Endothelial cell (in vitro differentiated cells): ENCODE data around the gene PDE11A. TPM values are rescaled to one million over a fixed set of nuclear protein-coding genes. Genes with fewer than 3 reads are reported as not detected.

Experiments used
- DNase-seq: peaks from one replicate; pipeline ENCODE4 v3.0.0; 2021; ENCODE audit warnings: low spot score
- H3K27ac Mint-ChIP-seq: one replicate; pipeline ENCODE4 v1.8.0; 2021; ENCODE audit warnings: mixed read lengths, inconsistent platforms; ENCODE audit not compliant: unreplicated experiment
- H3K27me3 Mint-ChIP-seq: one replicate; pipeline ENCODE4 v1.8.0; 2021; ENCODE audit warnings: mild to moderate bottlenecking, moderate library complexity, mixed read lengths, inconsistent platforms; ENCODE audit not compliant: unreplicated experiment
- H3K36me3 Mint-ChIP-seq: one replicate; pipeline ENCODE4 v1.8.0; 2021; ENCODE audit warnings: mild to moderate bottlenecking, low read depth, mixed read lengths, inconsistent platforms; ENCODE audit not compliant: unreplicated experiment
- H3K4me1 Mint-ChIP-seq: one replicate; pipeline ENCODE4 v1.8.0; 2021; ENCODE audit warnings: mild to moderate bottlenecking, mixed read lengths, inconsistent platforms; ENCODE audit not compliant: unreplicated experiment
- H3K4me3 Mint-ChIP-seq: one replicate; pipeline ENCODE4 v1.8.0; 2021; ENCODE audit warnings: mild to moderate bottlenecking, mixed read lengths, inconsistent platforms; ENCODE audit not compliant: unreplicated experiment
- H3K9me3 Mint-ChIP-seq: one replicate; pipeline ENCODE4 v1.8.0; 2021; ENCODE audit warnings: mixed read lengths, inconsistent platforms; ENCODE audit not compliant: unreplicated experiment
- total RNA-seq: library from RNA; stranded (reverse); fragmentation: NEBNext Ultra II Directional; extraction: Animal tissue kit (Norgen Biotek cat#: 25700); gene quantifications from one replicate; pipeline ENCODE4 v1.2.1, GENCODE V29; 2021; ENCODE audit not compliant: unreplicated experiment
- TF ChIP-seq, protein P1 (sequence below): fragments of 200-600 bp; sonication (generic); IDR thresholded peaks from one replicate; pipeline ENCODE4 v1.5.0; 2021; ENCODE audit warnings: antibody characterized with exemption; ENCODE audit not compliant: unreplicated experiment

PDE11A gene
- total RNA-seq, 1 donor from 2014 or later = 1.7 TPM

DNA sequence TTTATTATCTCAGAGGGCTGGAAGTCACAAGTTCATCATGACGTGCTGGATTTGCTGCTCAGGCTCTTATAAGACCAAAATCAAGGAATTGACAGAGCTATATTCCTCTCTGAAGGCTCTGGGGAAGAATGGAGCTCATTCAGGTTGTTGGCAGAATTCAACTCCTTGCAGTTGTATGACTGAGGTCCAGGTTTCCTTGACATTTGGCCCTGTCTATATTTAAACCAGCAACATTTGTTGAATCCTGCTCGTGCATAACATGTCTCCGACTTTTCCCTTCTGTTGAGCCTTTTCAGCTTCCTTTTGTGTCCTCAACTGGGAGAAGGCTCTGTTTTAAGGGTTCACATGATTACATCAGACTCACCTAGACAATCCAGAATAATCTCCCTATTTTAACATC lies 203.4 kb downstream of the PDE11A start:
- no peaks in the 10 kb centered on the region for H3K9me3 Mint-ChIP-seq
- DNase-seq = no peak
- no peaks in the 10 kb centered on the region for H3K36me3 Mint-ChIP-seq
- H3K27ac Mint-ChIP-seq = no peak overlapping the region
- TF ChIP-seq, protein P1, sequence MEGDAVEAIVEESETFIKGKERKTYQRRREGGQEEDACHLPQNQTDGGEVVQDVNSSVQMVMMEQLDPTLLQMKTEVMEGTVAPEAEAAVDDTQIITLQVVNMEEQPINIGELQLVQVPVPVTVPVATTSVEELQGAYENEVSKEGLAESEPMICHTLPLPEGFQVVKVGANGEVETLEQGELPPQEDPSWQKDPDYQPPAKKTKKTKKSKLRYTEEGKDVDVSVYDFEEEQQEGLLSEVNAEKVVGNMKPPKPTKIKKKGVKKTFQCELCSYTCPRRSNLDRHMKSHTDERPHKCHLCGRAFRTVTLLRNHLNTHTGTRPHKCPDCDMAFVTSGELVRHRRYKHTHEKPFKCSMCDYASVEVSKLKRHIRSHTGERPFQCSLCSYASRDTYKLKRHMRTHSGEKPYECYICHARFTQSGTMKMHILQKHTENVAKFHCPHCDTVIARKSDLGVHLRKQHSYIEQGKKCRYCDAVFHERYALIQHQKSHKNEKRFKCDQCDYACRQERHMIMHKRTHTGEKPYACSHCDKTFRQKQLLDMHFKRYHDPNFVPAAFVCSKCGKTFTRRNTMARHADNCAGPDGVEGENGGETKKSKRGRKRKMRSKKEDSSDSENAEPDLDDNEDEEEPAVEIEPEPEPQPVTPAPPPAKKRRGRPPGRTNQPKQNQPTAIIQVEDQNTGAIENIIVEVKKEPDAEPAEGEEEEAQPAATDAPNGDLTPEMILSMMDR = no peak
- H3K4me3 Mint-ChIP-seq = no peak overlapping the region
- H3K27me3 Mint-ChIP-seq = no peaks in the 10 kb centered on the region
- no peaks in the 10 kb centered on the region for H3K4me1 Mint-ChIP-seq

DNA sequence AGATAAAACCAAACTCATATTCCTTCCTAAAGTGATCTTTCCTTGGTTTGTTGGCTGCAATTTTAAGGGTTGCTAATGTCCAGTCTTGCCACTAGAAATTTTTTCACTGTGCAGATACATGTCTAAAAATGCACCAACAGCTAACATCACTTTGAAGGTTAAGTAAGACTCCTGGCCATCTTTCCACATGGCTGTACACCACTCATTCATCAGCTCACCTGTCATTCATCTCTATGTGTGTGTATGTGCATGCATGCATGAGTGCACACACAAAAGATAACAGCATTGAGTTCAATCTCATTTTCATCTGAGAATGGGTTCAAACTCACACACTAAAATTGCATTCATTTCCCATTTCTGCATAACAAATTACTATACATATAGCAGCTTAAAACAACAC lies 203.8 kb downstream of the PDE11A start:
- no peaks in the 10 kb centered on the region for H3K36me3 Mint-ChIP-seq
- DNase-seq = no peak
- no peak overlapping the region for H3K27ac Mint-ChIP-seq
- H3K4me3 Mint-ChIP-seq = no peak overlapping the region
- TF ChIP-seq, protein P1 = no peak
- H3K4me1 Mint-ChIP-seq = no peaks in the 10 kb centered on the region
- no peaks in the 10 kb centered on the region for H3K9me3 Mint-ChIP-seq
- H3K27me3 Mint-ChIP-seq = no peaks in the 10 kb centered on the region

DNA sequence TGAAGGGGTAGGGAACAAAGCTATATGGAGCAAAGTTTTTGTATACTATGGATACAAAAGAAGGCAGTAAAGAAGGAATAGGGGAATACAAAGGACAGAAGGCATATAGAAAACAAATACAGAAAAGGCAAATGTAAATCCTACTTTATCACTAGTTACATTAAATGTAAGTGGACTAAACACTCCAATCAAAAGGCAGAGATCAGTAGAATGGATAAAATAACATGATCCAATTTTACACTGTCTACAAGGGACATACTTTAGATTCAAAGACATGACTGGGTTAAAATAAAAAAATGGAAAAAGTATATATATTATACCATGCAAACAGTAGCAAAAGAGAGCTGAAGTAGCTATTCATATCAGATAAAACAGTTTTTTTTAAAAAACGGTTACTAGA lies 215.0 kb downstream of the PDE11A start:
- H3K9me3 Mint-ChIP-seq = peaks cover 4% of the 10 kb centered on the region
- DNase-seq = no peak
- peaks cover 4% of the 10 kb centered on the region for H3K36me3 Mint-ChIP-seq
- no peaks in the 10 kb centered on the region for H3K4me1 Mint-ChIP-seq
- TF ChIP-seq, protein P1 = no peak
- no peaks in the 10 kb centered on the region for H3K27me3 Mint-ChIP-seq
- no peak overlapping the region for H3K4me3 Mint-ChIP-seq
- H3K27ac Mint-ChIP-seq = no peak overlapping the region

DNA sequence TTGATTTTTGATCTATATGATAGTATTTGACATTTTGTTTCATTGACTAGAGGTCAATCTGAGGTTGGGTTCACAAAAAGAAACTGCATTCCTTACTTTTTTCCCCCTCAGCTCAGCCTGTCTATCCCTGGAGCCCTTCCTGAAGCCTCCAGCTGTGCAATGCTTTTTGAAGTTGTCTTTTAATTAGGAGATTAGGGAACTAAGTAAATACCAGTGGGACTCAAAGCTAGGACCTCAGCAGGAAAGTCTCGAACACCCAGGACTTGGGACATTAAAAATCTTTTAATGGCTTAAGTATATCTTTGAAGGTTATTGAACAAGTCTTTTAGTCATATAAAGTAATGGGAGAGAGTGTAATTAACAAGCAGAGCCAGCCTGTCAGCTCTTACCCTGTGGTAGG lies 220.2 kb downstream of the PDE11A start:
- Mint-ChIP-seq H3K4me1 (no peaks in the 10 kb centered on the region), H3K4me3 (no peak overlapping the region), H3K9me3 (peaks cover 3% of the 10 kb centered on the region), H3K27ac (no peak overlapping the region), H3K27me3 (peaks cover 2% of the 10 kb centered on the region), H3K36me3 (peaks cover 2% of the 10 kb centered on the region)
- TF ChIP-seq, protein P1 = no peak
- DNase-seq = no peak

DNA sequence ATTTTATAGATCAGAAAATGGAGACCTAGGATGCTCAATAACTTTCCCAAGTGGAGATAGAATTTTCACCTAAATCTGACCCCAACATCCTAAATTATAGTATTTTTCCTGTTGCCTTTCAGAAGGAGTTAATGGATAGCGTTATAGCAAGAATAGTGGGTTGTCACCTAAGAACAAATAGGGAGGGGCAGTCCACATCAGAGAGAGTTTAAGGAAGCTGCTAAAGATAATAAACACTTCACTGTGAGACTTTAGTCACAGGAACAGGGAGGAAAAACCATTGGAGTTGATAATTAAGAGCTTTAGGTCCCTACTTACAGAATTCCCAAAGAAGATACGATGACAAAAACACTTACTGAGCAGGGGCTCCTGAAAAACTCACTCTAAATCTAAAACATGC lies 229.4 kb downstream of the PDE11A start:
- Mint-ChIP-seq H3K27ac (no peak overlapping the region), H3K4me1 (no peaks in the 10 kb centered on the region), H3K9me3 (no peaks in the 10 kb centered on the region), H3K27me3 (no peaks in the 10 kb centered on the region), H3K36me3 (no peaks in the 10 kb centered on the region), H3K4me3 (no peak overlapping the region)
- TF ChIP-seq, protein P1 = no peak
- DNase-seq = no peak
